ENCODE measurements around the gene ACSF2.

DNA sequence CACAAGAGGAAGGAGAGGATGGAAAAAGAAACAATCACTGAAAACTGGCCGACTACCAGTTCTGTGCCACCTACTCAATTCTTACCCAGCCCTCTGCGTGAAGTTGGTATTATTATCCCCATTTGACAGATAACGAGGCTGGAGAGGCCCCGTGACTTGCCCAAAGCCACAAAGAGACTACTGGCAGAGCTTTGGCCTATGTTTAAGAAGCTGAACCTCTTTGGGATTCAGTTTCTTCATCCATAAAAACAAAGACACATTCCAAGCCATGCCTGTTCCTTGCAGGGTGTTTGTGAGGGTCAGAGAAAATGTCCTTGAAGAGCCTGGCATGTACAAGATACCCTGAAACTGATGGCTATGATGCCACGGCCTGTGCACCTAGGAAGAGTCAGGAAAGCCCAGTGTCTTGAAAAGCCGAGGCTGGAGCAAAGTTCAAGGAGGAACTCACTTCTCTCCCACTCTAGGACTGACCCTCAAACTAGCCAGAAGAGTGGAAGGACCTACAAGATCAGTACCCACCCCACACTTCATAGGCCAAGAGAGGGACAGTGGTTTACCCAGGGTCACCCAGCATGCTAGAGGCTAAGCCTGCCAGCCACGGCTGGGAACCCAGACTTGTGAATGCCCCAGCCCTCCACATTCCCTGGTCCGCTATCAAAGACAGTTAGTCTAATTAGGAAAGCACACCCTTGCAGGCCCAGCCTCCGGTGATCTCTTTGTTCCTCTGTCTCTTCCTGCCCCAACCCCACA lies 1.6 kb upstream of the ACSF2 start:
- no peak for TF ChIP-seq EZH2 (IDR thresholded peaks at IDR 0.05; ENCODE audit: borderline replicate concordance, low read depth, low read length, severe bottlenecking)
- TF ChIP-seq, protein P1, sequence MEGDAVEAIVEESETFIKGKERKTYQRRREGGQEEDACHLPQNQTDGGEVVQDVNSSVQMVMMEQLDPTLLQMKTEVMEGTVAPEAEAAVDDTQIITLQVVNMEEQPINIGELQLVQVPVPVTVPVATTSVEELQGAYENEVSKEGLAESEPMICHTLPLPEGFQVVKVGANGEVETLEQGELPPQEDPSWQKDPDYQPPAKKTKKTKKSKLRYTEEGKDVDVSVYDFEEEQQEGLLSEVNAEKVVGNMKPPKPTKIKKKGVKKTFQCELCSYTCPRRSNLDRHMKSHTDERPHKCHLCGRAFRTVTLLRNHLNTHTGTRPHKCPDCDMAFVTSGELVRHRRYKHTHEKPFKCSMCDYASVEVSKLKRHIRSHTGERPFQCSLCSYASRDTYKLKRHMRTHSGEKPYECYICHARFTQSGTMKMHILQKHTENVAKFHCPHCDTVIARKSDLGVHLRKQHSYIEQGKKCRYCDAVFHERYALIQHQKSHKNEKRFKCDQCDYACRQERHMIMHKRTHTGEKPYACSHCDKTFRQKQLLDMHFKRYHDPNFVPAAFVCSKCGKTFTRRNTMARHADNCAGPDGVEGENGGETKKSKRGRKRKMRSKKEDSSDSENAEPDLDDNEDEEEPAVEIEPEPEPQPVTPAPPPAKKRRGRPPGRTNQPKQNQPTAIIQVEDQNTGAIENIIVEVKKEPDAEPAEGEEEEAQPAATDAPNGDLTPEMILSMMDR (IDR thresholded peaks at IDR 0.05; ENCODE audit: borderline replicate concordance, extremely low read depth, low read length, poor library complexity, severe bottlenecking): no peak
